ENCODE results near the gene PDS5B.

DNA sequence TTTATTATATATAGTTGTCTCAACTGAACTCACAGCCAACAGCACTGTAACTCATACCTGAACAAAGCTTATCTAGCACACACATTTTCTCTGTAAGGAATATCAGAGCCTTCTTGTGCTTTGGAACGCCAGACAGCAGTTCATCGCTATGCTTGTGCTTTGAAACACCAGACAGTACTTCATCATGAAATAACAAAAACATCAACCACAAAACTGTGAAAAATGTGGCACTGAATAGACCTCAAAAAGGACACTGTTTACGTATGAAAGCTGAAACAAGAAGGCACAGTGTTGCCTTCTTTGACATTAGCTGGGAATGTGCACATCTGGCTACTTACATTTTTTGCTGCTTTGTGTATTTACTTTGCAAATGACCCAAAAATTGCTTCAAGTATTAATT lies 160.2 kb downstream of the PDS5B start:
- TF ChIP-seq CTCF (IDR thresholded peaks at IDR 0.05 in 2 of 3, conservative IDR thresholded peaks at IDR 0.05 in 1 of 3; ENCODE audit: borderline replicate concordance in 1 of 3, insufficient read depth in 1 of 3, low read depth in 2 of 3, low read length in 2 of 3) (no peak), EZH2 (IDR thresholded peaks at IDR 0.05) (no peak), ZFX (IDR thresholded peaks at IDR 0.05) (no peak), SP1 (IDR thresholded peaks at IDR 0.05; ENCODE audit: low read depth) (no peak), CEBPB (IDR thresholded peaks at IDR 0.05; ENCODE audit: low read depth) (no peak), FOSL1 (IDR thresholded peaks at IDR 0.05; ENCODE audit: low read depth) (no peak), POLR2AphosphoS5 (IDR thresholded peaks at IDR 0.05; ENCODE audit: low read depth, low read length) (no peak)
- TF ChIP-seq, protein P1, sequence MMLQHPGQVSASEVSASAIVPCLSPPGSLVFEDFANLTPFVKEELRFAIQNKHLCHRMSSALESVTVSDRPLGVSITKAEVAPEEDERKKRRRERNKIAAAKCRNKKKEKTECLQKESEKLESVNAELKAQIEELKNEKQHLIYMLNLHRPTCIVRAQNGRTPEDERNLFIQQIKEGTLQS (IDR thresholded peaks at IDR 0.05), result no peak

All from HCT116 (cell line).